Stomach (tissue), 9 donors: Measurements from ENCODE around the gene MAP1LC3B. TPM values are rescaled to one million over a fixed set of nuclear protein-coding genes. Genes with fewer than 3 reads are reported as not detected.
A peak's percentile ranks its signal among the peaks of the same experiment; 100 is the strongest.

Experiments
- DNase-seq, 2 donors: peaks; one replicate each; pipeline versions ENCODE4 v3.0.0 to v3.0.0-alpha.2; 2013 to 2019
- H3K27ac ChIP-seq, 5 donors: fragments of 200-600 bp in 4 of 5; sonication (generic) in 4 of 5; one replicate each; pipeline ENCODE4 v1.5.1; 2013 to 2019; ENCODE audit warnings: mild to moderate bottlenecking in 1 of 5, moderate library complexity in 1 of 5
- H3K27me3 ChIP-seq, 3 donors: fragments of 200-600 bp; sonication (generic); one replicate each; pipeline ENCODE4 v1.5.1; 2017 to 2019; ENCODE audit warnings: mixed run types in 1 of 3
- H3K36me3 ChIP-seq, 4 donors: fragments of 200-600 bp; sonication (generic); 1 replicate in 3 of 4; 2 replicates in 1 of 4; pipeline ENCODE4 v1.5.1; 2016 to 2019
- H3K4me1 ChIP-seq, 4 donors: fragments of 200-600 bp; sonication (generic); one replicate each; pipeline ENCODE4 v1.5.1; 2016 to 2019
- H3K4me3 ChIP-seq, 4 donors: fragments of 200-600 bp; sonication (generic) in 3 of 4; one replicate each; pipeline ENCODE4 v1.5.1; 2016 to 2019; ENCODE audit warnings: mild to moderate bottlenecking in 1 of 4
- H3K9me3 ChIP-seq, 4 donors: fragments of 200-600 bp; sonication (generic); one replicate each; pipeline ENCODE4 v1.5.1; 2016 to 2019
- EP300 ChIP-seq: sonication (generic); formaldehyde crosslinking; IDR thresholded peaks from one replicate; pipeline ENCODE4 v1.6.1; 2017; ENCODE audit warnings: antibody characterized with exemption
- POLR2A ChIP-seq, 4 donors: fragments of 450-650 bp; IDR thresholded peaks; one replicate each; pipeline ENCODE4 v1.6.1; 2016; ENCODE audit warnings: antibody characterized with exemption in 4 of 4, control low read depth in 2 of 4, mild to moderate bottlenecking in 1 of 4, moderate library complexity in 1 of 4
- POLR2AphosphoS5 ChIP-seq, 3 donors: sonication (generic); formaldehyde crosslinking; IDR thresholded peaks; one replicate each; pipeline ENCODE4 v1.6.1; 2016; ENCODE audit warnings: antibody characterized with exemption in 3 of 3
- WGBS, 5 donors: extraction: QIAGEN DNeasy Blood & Tissue Kit in 3 of 5; methylation state at CpG; one replicate each; pipeline versions ENCODE4 v1.1.5 to v1.1.7; 2013 to 2018; 5-methylcytosine and 5-hydroxymethylcytosine counted together
- intact Hi-C: fragments of 100-400 bp; cut with DNase I; formaldehyde crosslinking; loops from one replicate; pipeline ENCODE4 v1.15.1; 2023; ENCODE audit warnings: low total_unique reads
- polyA plus RNA-seq, 3 donors: library from polyadenylated mRNA; stranded (reverse); fragments of 200-250 nt; gene quantifications; one replicate each; pipeline ENCODE4 v1.2.3, GENCODE V29; 2013
- total RNA-seq, 5 donors: library from RNA; depleted of rRNA; stranded (reverse); fragments of >200 nt; gene quantifications; one replicate each; pipeline versions ENCODE4 v1.1.0 to v1.2.3, GENCODE V29; 2014 to 2016
- TF ChIP-seq, protein P1 (sequence below), 7 experiments: fragments of 450-650 bp in 4 of 7; fragments of 200-600 bp in 3 of 7; sonication (generic) in 3 of 7; IDR thresholded peaks; one replicate each; pipeline ENCODE4 v1.5.1; 2016 to 2019; ENCODE audit warnings: antibody characterized with exemption in 7 of 7, control low read depth in 2 of 7, mild to moderate bottlenecking in 1 of 7
- donor health status: healthy with polysubstance abuse.
- donor health status: Bipolar disorder and iron deficiency.
- donor health status: healthy.

Gene MAP1LC3B
- total and polyA plus RNA-seq, 8 donors, result 24.6 to 111 (median 50.1) TPM

DNA sequence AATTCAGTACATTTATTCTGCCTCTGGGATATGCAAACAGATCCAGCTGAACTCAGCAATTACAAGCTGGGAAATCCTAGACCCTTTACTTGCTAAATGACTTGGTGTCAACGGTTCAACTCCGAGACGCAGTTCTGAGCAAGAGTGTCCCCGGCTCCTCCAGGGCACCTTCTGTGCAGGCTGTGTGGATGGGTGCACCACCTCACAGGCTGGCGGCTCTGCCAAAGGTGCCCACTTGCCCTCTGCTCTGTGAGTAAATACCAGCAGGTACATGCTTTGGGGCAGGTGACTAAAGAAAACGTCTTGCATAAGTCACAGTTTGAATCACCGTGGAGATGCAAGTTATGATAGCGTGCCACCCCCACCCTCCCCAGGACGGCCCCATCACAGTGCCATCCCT lies 23.3 kb downstream of the MAP1LC3B start:
- Histone ChIP-seq H3K4me3 (no peak overlapping the region), H3K27ac (no peak overlapping the region), H3K36me3 (peaks cover 62 to 99% (median 98%) of the 10 kb centered on the region in 4 donors), H3K27me3 (no peaks in the 10 kb centered on the region), H3K9me3 (no peaks in the 10 kb centered on the region), H3K4me1 (peaks cover 0 to 11% (median 0%) of the 10 kb centered on the region in 4 donors)
- TF ChIP-seq, protein P1, sequence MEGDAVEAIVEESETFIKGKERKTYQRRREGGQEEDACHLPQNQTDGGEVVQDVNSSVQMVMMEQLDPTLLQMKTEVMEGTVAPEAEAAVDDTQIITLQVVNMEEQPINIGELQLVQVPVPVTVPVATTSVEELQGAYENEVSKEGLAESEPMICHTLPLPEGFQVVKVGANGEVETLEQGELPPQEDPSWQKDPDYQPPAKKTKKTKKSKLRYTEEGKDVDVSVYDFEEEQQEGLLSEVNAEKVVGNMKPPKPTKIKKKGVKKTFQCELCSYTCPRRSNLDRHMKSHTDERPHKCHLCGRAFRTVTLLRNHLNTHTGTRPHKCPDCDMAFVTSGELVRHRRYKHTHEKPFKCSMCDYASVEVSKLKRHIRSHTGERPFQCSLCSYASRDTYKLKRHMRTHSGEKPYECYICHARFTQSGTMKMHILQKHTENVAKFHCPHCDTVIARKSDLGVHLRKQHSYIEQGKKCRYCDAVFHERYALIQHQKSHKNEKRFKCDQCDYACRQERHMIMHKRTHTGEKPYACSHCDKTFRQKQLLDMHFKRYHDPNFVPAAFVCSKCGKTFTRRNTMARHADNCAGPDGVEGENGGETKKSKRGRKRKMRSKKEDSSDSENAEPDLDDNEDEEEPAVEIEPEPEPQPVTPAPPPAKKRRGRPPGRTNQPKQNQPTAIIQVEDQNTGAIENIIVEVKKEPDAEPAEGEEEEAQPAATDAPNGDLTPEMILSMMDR (IDR thresholded peaks at IDR 0.05), result no peak
- TF ChIP-seq POLR2AphosphoS5 (IDR thresholded peaks at IDR 0.05), result no peak
- no peak for TF ChIP-seq EP300
- no peak for TF ChIP-seq POLR2A (IDR thresholded peaks at IDR 0.05)
- intact Hi-C loops, result loop anchor here (10.0 kb wide), 1 partner anchor 219 kb away; no protein-coding TSS in a partner anchor
- DNase-seq, result no peak
- 83 to 91% (median 87%) methylated on average over 5 to 9 of the region's 9 CpGs for WGBS, 5 donors

DNA sequence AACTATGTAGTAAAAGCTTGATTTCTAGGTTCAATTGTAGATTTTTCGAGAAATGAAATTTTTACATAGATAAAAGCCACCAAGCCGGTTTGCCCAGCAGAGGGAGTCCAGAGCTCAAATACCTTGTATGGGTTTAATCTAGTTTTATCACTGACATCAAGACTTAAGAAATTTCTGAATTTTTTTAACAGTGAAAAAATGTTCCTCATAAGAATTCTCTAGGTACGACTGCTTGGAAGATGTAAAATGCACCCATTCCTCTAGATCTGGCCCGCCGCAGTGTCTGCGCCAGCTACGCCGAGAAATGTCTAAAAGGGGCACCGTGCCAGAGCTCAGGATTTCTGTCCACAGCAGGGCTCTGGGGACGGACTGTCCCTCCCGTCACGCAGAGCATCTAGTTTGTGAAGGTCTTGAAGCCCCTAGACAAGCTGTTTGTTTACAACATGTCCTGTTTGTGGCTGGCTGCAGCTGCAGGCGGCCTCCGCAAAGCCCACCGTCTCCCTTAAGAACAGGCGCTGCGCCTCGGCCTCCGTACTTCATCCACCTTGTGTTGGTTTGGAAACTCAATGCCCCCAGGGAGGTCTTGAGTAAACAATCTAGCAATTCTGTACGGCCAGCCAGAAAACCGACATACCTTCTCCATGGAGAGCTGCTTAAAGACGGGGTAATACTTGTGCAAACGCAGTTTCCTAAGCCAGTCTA lies 24.8 kb downstream of the MAP1LC3B start:
- 74 to 81% (median 76%) methylated on average over 19 to 23 of the region's 23 CpGs for WGBS, 5 donors
- TF ChIP-seq EP300 (no peak), POLR2AphosphoS5 (IDR thresholded peaks at IDR 0.05) (no peak)
- TF ChIP-seq, protein P1 (IDR thresholded peaks at IDR 0.05), result peak in 5 of 7 experiments; percentile 28 to 58 (median 40)
- H3K4me1 ChIP-seq, result peaks cover 0 to 11% (median 0%) of the 10 kb centered on the region in 4 donors
- peak in 1 of 2 donors; percentile 69 for DNase-seq
- intact Hi-C loops, result loop anchor here (10.0 kb wide), 1 partner anchor 218 kb away; no protein-coding TSS in a partner anchor
- H3K27ac ChIP-seq, result no peak overlapping the region
- H3K4me3 ChIP-seq, result no peak overlapping the region
- peaks cover 59 to 99% (median 98%) of the 10 kb centered on the region in 4 donors for H3K36me3 ChIP-seq
- no peaks in the 10 kb centered on the region for H3K9me3 ChIP-seq
- H3K27me3 ChIP-seq, result no peaks in the 10 kb centered on the region

DNA sequence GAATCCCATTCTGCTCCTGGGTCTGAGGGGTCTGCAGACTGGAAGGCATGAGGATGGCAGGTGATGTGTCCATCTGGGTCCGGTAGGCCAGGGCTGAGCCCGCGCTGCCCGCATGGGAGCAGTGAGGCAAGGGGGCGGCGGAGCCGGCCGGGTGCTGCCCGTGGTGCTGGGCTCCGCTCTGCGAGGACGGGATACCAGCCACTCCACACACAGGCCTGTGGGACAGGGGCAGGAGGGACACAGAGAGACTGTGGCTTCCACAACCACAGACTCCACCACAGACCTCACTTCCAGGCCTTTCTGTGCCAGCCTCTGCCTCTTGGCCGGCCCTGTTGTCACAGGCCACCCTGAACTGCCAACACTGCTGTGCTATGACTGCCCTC lies 25.4 kb downstream of the MAP1LC3B start:
- Histone ChIP-seq H3K36me3 (peaks cover 56 to 99% (median 98%) of the 10 kb centered on the region in 4 donors), H3K27ac (no peak overlapping the region), H3K4me3 (no peak overlapping the region), H3K9me3 (no peaks in the 10 kb centered on the region), H3K4me1 (peaks cover 0 to 11% (median 0%) of the 10 kb centered on the region in 4 donors), H3K27me3 (no peaks in the 10 kb centered on the region)
- no peak for TF ChIP-seq POLR2A (IDR thresholded peaks at IDR 0.05)
- TF ChIP-seq EP300, result no peak
- no peak for TF ChIP-seq POLR2AphosphoS5 (IDR thresholded peaks at IDR 0.05)
- TF ChIP-seq, protein P1 (IDR thresholded peaks at IDR 0.05), result no peak
- intact Hi-C loops, result loop anchor here (10.0 kb wide), 1 partner anchor 217 kb away; no protein-coding TSS in a partner anchor
- no peak for DNase-seq
- 91 to 98% (median 94%) methylated on average over 8 to 13 of the region's 13 CpGs for WGBS, 5 donors

DNA sequence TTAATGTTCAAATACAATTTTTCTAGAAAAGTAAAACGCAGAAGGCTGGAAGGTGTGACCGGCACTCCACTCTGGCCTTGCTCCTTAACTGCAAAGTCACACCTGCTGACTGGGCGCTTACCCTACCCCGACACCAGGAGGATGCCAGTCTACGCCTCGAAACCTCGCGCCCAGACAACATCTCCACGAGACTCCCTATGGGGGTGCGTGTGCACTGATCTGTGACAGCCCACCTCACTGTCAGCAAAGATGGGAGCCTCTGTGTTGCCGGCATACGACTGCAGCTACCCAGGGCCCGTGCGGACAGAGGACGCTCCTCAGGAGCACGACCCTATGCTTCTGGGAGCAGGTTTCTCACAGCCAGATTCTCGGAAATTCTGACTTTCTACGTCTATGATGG lies 26.1 kb downstream of the MAP1LC3B start:
- Histone ChIP-seq H3K27me3 (no peaks in the 10 kb centered on the region), H3K9me3 (no peaks in the 10 kb centered on the region), H3K36me3 (peaks cover 51 to 99% (median 98%) of the 10 kb centered on the region in 4 donors), H3K27ac (no peak overlapping the region), H3K4me1 (peaks cover 0 to 11% (median 0%) of the 10 kb centered on the region in 4 donors), H3K4me3 (no peak overlapping the region)
- no peak for DNase-seq
- no peak for TF ChIP-seq POLR2A (IDR thresholded peaks at IDR 0.05)
- TF ChIP-seq EP300, result no peak
- TF ChIP-seq, protein P1 (IDR thresholded peaks at IDR 0.05), result no peak
- no peak for TF ChIP-seq POLR2AphosphoS5 (IDR thresholded peaks at IDR 0.05)
- intact Hi-C loops, result loop anchor here (10.0 kb wide), 1 partner anchor 217 kb away; no protein-coding TSS in a partner anchor
- WGBS, 5 donors, result 92 to 95% (median 94%) methylated on average over 11 to 18 of the region's 18 CpGs
